ENCODE results near the gene UNC93A.
"Not testable (repeated sequence)": the region's sequence is repeated elsewhere in the genome, so short reads cannot be mapped to it uniquely, and the experiment has no call there.

The UNC93A gene

GRCh38 chr6:167351656-167352345, 60.7 kb downstream of the UNC93A start:
- peak; percentile 9 for FAIRE-seq

GRCh38 chr6:167356874-167357273, 65.8 kb downstream of the UNC93A start:
- TF ChIP-seq POU2F2 (IDR thresholded peaks at IDR 0.05; ENCODE audit: low read depth, low read length) (no peak), POLR2AphosphoS5 (IDR thresholded peaks at IDR 0.05; ENCODE audit: low read depth, low read length) (no peak), TAF1 (IDR thresholded peaks at IDR 0.05; ENCODE audit: low read depth, low read length) (no peak)
- no peak for FAIRE-seq
- no peak for DNase-seq (ENCODE audit: insufficient read length, low spot score)

More at GRCh38 chr6:167351656-167352345, 60.7 kb downstream of the UNC93A start:
- TF ChIP-seq TAF1 (IDR thresholded peaks at IDR 0.05; ENCODE audit: low read depth, low read length) (no peak), SPI1 (IDR thresholded peaks at IDR 0.05; ENCODE audit: low read depth, low read length) (no peak), POU2F2 (IDR thresholded peaks at IDR 0.05; ENCODE audit: low read depth, low read length) (no peak), POLR2A (IDR thresholded peaks at IDR 0.05; ENCODE audit: low read depth, low read length) (no peak), PAX5 (IDR thresholded peaks at IDR 0.05; ENCODE audit: insufficient read depth, low read length, severe bottlenecking) (no peak), POLR2AphosphoS5 (IDR thresholded peaks at IDR 0.05; ENCODE audit: low read depth, low read length) (no peak)
- no peak for DNase-seq (ENCODE audit: insufficient read length, low spot score)

- not testable (repeated sequence) for DNase-seq (ENCODE audit: insufficient read length, low spot score); FAIRE-seq
These were observed 67.3 kb downstream of the UNC93A start for GRCh38 chr6:167358394-167358793.

GRCh38 chr6:167361170-167361569, 70.1 kb downstream of the UNC93A start:
- DNase-seq (ENCODE audit: insufficient read length, low spot score); FAIRE-seq: not testable (repeated sequence)

Data from GM12891 (cell line).